ENCODE data around the gene WDR46. TPM values are rescaled to one million over a fixed set of nuclear protein-coding genes. Genes with fewer than 3 reads are reported as not detected.

Gene WDR46
- total and polyA plus RNA-seq, 2 of the 13 experiments (the other 11 are each of a cell fraction or from before 2014, with no cell fraction given) = 47.4 to 105 TPM

GRCh38 chr6:33276864-33277662 is 12.0 kb downstream of the WDR46 start, which contains the start of gene B3GALT4 (continued):
- TF ChIP-seq ZHX2 (IDR thresholded peaks at IDR 0.05; ENCODE audit: low read depth) (no peak), ZHX2 (CRISPR knock-in tag; IDR thresholded peaks at IDR 0.05; ENCODE audit: borderline replicate concordance) (0 out of 2 replicates have a peak, but pooled peaks have one; percentile 42), PHB2 (IDR thresholded peaks at IDR 0.05; ENCODE audit: partially characterized antibody) (no peak), MIXL1 (CRISPR knock-in tag; IDR thresholded peaks at IDR 0.05) (no peak), ZNF639 (CRISPR knock-in tag; conservative IDR thresholded peaks at IDR 0.05) (no peak), ZNF577 (CRISPR knock-in tag; IDR thresholded peaks at IDR 0.05; ENCODE audit: borderline replicate concordance, low read depth) (no peak), ZFP90 (CRISPR knock-in tag; IDR thresholded peaks at IDR 0.05; ENCODE audit: borderline replicate concordance) (0 out of 2 replicates have a peak, but pooled peaks have one; percentile 30), ZBTB33 (CRISPR knock-in tag; IDR thresholded peaks at IDR 0.05) (peak; percentile 99), TMF1 (CRISPR knock-in tag; IDR thresholded peaks at IDR 0.05; ENCODE audit: low read depth) (no peak), CENPT (CRISPR knock-in tag; IDR thresholded peaks at IDR 0.05; ENCODE audit: low read depth) (0 out of 2 replicates have a peak, but pooled peaks have one; percentile 16), ZBED4 (CRISPR knock-in tag; IDR thresholded peaks at IDR 0.05; ENCODE audit: borderline replicate concordance) (no peak), HIC2 (CRISPR knock-in tag; IDR thresholded peaks at IDR 0.05; ENCODE audit: low read depth) (no peak)
